Measurements from ENCODE around the gene HEMK1.

The HEMK1 gene

GRCh38 chr3:50575372-50575771 lies 6.0 kb downstream of the HEMK1 start:
- no peak for DNase-seq

- DNase-seq: no peak
These were observed 8.0 kb downstream of the HEMK1 start for GRCh38 chr3:50577348-50577747.

GRCh38 chr3:50580683-50581458 lies 11.5 kb downstream of the HEMK1 start:
- DNase-seq: no peak

GRCh38 chr3:50581459-50581842 lies 12.1 kb downstream of the HEMK1 start:
- no peak for DNase-seq

- DNase-seq: no peak
These were observed 12.8 kb downstream of the HEMK1 start for GRCh38 chr3:50582083-50582482.

- no peak for DNase-seq
These were observed 14.6 kb downstream of the HEMK1 start for GRCh38 chr3:50583897-50584296.

GRCh38 chr3:50584391-50584790 lies 15.1 kb downstream of the HEMK1 start:
- no peak for DNase-seq

GRCh38 chr3:50585919-50586762 lies 16.8 kb downstream of the HEMK1 start:
- no peak for DNase-seq

- DNase-seq: no peak
These were observed 17.4 kb downstream of the HEMK1 start for GRCh38 chr3:50586763-50587070.

- no peak for DNase-seq
These were observed 18.1 kb downstream of the HEMK1 start for GRCh38 chr3:50587373-50587772.

- DNase-seq: peak; percentile 37
These were observed 18.8 kb downstream of the HEMK1 start for GRCh38 chr3:50587806-50588758.

GRCh38 chr3:50588759-50589433 lies 19.6 kb downstream of the HEMK1 start:
- no peak for DNase-seq

- no peak for DNase-seq
These were observed 21.9 kb downstream of the HEMK1 start for GRCh38 chr3:50591196-50591741.

GRCh38 chr3:50592568-50592967 lies 23.2 kb downstream of the HEMK1 start:
- DNase-seq: no peak

GRCh38 chr3:50594253-50594785 lies 25.0 kb downstream of the HEMK1 start:
- DNase-seq: no peak

- DNase-seq: no peak
These were observed 29.9 kb downstream of the HEMK1 start for GRCh38 chr3:50599115-50599715.

GRCh38 chr3:50599716-50600118 lies 30.4 kb downstream of the HEMK1 start:
- DNase-seq: no peak

- no peak for DNase-seq
These were observed 30.9 kb downstream of the HEMK1 start for GRCh38 chr3:50600141-50600753.

GRCh38 chr3:50600841-50601591 lies 31.7 kb downstream of the HEMK1 start:
- DNase-seq: peak; percentile 46

GRCh38 chr3:50602595-50603191 lies 33.4 kb downstream of the HEMK1 start:
- DNase-seq: no peak

Measured in effector CD4-positive, alpha-beta T cell (primary cell).